ENCODE measurements around the gene NOP14.
"Not testable (repeated sequence)": the region's sequence is repeated elsewhere in the genome, so short reads cannot be mapped to it uniquely, and the experiment has no call there.

- TF ChIP-seq CTCF, POLR2A, EP300 (IDR thresholded peaks at IDR 0.05): not testable (repeated sequence)
Measured at GRCh38 chr4:2945619-2946604, 17.3 kb downstream of the NOP14 start.

Measured in tibial nerve (tissue), 4 donors.